Neural cell (in vitro differentiated cells): Measurements from ENCODE around the gene POLD1. TPM values are rescaled to one million over a fixed set of nuclear protein-coding genes. Genes with fewer than 3 reads are reported as not detected.

Experiments used
- H2AFZ ChIP-seq: fragments of 200-600, 300-800 bp; sonication (generic), shearing (Covaris generic); 2 replicates; pipeline ENCODE4 v1.6.0; 2014; ENCODE audit warnings: low read depth, mild to moderate bottlenecking, antibody characterized with exemption, low read length, moderate library complexity
- H3F3A ChIP-seq: fragments of 200-600 bp; shearing (Covaris generic); 2 replicates; pipeline ENCODE4 v1.6.1; 2016; ENCODE audit warnings: mild to moderate bottlenecking, moderate library complexity, mixed read lengths, antibody characterized with exemption, low read length; ENCODE audit not compliant: insufficient read depth, poor library complexity, severe bottlenecking
- H3K27ac ChIP-seq: fragments of 200-600, 300-800 bp; sonication (generic), shearing (Covaris generic); 2 replicates; pipeline ENCODE4 v1.5.1; 2014; ENCODE audit warnings: mild to moderate bottlenecking, low read length, moderate library complexity
- H3K27me3 ChIP-seq: fragments of 300-800, 200-600 bp; sonication (generic), shearing (Covaris generic); 2 replicates; pipeline ENCODE4 v1.6.0; 2014; ENCODE audit warnings: mild to moderate bottlenecking, low read depth, low read length, moderate library complexity; ENCODE audit not compliant: insufficient read depth
- H3K36me3 ChIP-seq: fragments of 300-800, 200-600 bp; sonication (generic), shearing (Covaris generic); 2 replicates; pipeline ENCODE4 v1.5.1; 2014; ENCODE audit warnings: mild to moderate bottlenecking, antibody characterized with exemption, low read length, moderate library complexity; ENCODE audit not compliant: insufficient read depth
- H3K4me2 ChIP-seq: fragments of 300-800, 200-600 bp; sonication (generic), shearing (Covaris generic); 2 replicates; pipeline ENCODE4 v1.6.0; 2014; ENCODE audit warnings: mild to moderate bottlenecking, low read length
- H3K4me3 ChIP-seq: fragments of 300-800, 200-600 bp; sonication (generic), shearing (Covaris generic); 2 replicates; pipeline ENCODE4 v1.5.1; 2014; ENCODE audit warnings: mild to moderate bottlenecking, low read length, moderate library complexity
- H3K79me2 ChIP-seq: fragments of 200-600 bp; shearing (Covaris generic); replicated peaks from 2 replicates; pipeline ENCODE4 v1.6.0; 2014; ENCODE audit warnings: mild to moderate bottlenecking, low read length, moderate library complexity; ENCODE audit not compliant: insufficient read depth
- H3K9ac ChIP-seq: fragments of 300-800, 200-600 bp; sonication (generic), shearing (Covaris generic); 2 replicates; pipeline ENCODE4 v1.6.1; 2016; ENCODE audit warnings: mild to moderate bottlenecking, low read length, mixed read lengths
- H3K9me2 ChIP-seq: fragments of 200-600 bp; shearing (Covaris generic); 2 replicates; pipeline ENCODE4 v1.6.1; 2016; ENCODE audit warnings: mild to moderate bottlenecking, low read length, mixed read lengths; ENCODE audit not compliant: insufficient read depth
- H3K9me3 ChIP-seq: fragments of 200-600, 300-800 bp; sonication (generic), shearing (Covaris generic); 2 replicates; pipeline ENCODE4 v1.6.1; 2016; ENCODE audit warnings: mild to moderate bottlenecking, mixed run types, low read length, moderate library complexity, mixed read lengths
- H4K20me1 ChIP-seq: fragments of 200-600 bp; shearing (Covaris generic); 2 replicates; pipeline ENCODE4 v1.6.1; 2016; ENCODE audit warnings: mild to moderate bottlenecking, mixed run types; ENCODE audit not compliant: insufficient read depth
- EP300 ChIP-seq: fragments of 450-650 bp; conservative IDR thresholded peaks from 2 replicates; pipeline ENCODE4 v1.6.1; 2014; ENCODE audit warnings: antibody characterized with exemption, mild to moderate bottlenecking, moderate library complexity; ENCODE audit not compliant: poor library complexity, severe bottlenecking
- EZH2 ChIP-seq: fragments of 200-600, 300-800 bp; shearing (Covaris generic), sonication (generic); IDR thresholded peaks from 2 replicates; pipeline ENCODE4 v1.6.1; 2014; ENCODE audit warnings: antibody characterized with exemption, low read length, borderline replicate concordance, mild to moderate bottlenecking; ENCODE audit not compliant: insufficient read depth, poor library complexity, severe bottlenecking
- MXI1 ChIP-seq: fragments of 450-650 bp; conservative IDR thresholded peaks from 2 replicates; pipeline ENCODE4 v1.6.1; 2014; ENCODE audit warnings: antibody characterized with exemption, mild to moderate bottlenecking; ENCODE audit not compliant: poor library complexity, severe bottlenecking
- POLR2AphosphoS5 ChIP-seq: IDR thresholded peaks from 2 replicates; pipeline ENCODE4 v1.6.1; 2012
- RAD21 ChIP-seq: fragments of 450-650 bp; conservative IDR thresholded peaks from 2 replicates; pipeline ENCODE4 v1.6.1; 2014; ENCODE audit warnings: antibody characterized with exemption, mild to moderate bottlenecking, moderate library complexity
- REST ChIP-seq: IDR thresholded peaks from 2 replicates; pipeline ENCODE4 v1.6.1; 2012; ENCODE audit warnings: borderline replicate concordance
- SMC3 ChIP-seq: fragments of 450-650 bp; conservative IDR thresholded peaks from 2 replicates; pipeline ENCODE4 v1.6.1; 2014; ENCODE audit warnings: antibody characterized with exemption, mild to moderate bottlenecking, moderate library complexity; ENCODE audit not compliant: poor library complexity
- TAF1 ChIP-seq: IDR thresholded peaks from 2 replicates; pipeline ENCODE4 v1.6.1; 2012; ENCODE audit warnings: low read depth
- polyA plus RNA-seq: library from polyadenylated mRNA; depleted of rRNA; stranded (reverse); fragments of >200 nt; gene quantifications from 2 replicates; pipeline ENCODE4 v1.2.3, GENCODE V29; 2014
- TF ChIP-seq, protein P1 (sequence below): fragments of 450-650 bp; IDR thresholded peaks from 2 replicates; pipeline ENCODE4 v1.5.1; 2014; ENCODE audit warnings: antibody characterized with exemption, mild to moderate bottlenecking, moderate library complexity; ENCODE audit not compliant: poor library complexity, severe bottlenecking

Gene POLD1
- polyA plus RNA-seq, 1 donor from 2014 or later, result 13.1 TPM

DNA sequence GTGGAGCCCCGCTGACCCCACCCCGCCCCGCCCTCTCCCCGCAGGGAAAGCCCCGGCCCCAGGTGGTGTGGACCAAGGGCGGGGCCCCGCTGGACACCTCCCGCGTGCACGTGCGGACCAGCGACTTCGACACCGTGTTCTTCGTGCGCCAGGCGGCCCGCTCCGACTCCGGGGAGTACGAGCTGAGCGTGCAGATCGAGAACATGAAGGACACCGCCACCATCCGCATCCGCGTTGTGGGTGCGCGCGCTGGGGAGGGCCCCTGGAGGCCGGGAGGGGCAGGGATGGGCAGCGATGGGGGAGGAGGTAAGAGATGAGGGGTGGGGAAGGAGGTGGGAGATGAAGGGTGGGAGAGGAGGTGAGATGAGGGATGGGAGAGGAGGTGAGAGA is 74.9 kb downstream of the POLD1 start:
- TF ChIP-seq RAD21 (no peak), EP300 (no peak), TAF1 (no peak)
- no peaks in the 10 kb centered on the region for H4K20me1 ChIP-seq

GRCh38 chr19:50459638-50460037 is 75.5 kb downstream of the POLD1 start:
- Histone ChIP-seq H3K4me3 (no peak overlapping the region), H3K79me2 (no peaks in the 10 kb centered on the region), H3K36me3 (no peaks in the 10 kb centered on the region), H3F3A (no peaks in the 10 kb centered on the region), H3K4me2 (no peak overlapping the region), H3K27ac (no peak overlapping the region), H2AFZ (no peak overlapping the region), H3K9ac (no peak overlapping the region), H3K27me3 (no peaks in the 10 kb centered on the region), H4K20me1 (no peaks in the 10 kb centered on the region), H3K9me3 (no peaks in the 10 kb centered on the region), H3K9me2 (no peaks in the 10 kb centered on the region)
- TF ChIP-seq TAF1, result no peak
- TF ChIP-seq POLR2AphosphoS5, result no peak
- no peak for TF ChIP-seq EZH2
- TF ChIP-seq REST, result no peak
- TF ChIP-seq, protein P1, sequence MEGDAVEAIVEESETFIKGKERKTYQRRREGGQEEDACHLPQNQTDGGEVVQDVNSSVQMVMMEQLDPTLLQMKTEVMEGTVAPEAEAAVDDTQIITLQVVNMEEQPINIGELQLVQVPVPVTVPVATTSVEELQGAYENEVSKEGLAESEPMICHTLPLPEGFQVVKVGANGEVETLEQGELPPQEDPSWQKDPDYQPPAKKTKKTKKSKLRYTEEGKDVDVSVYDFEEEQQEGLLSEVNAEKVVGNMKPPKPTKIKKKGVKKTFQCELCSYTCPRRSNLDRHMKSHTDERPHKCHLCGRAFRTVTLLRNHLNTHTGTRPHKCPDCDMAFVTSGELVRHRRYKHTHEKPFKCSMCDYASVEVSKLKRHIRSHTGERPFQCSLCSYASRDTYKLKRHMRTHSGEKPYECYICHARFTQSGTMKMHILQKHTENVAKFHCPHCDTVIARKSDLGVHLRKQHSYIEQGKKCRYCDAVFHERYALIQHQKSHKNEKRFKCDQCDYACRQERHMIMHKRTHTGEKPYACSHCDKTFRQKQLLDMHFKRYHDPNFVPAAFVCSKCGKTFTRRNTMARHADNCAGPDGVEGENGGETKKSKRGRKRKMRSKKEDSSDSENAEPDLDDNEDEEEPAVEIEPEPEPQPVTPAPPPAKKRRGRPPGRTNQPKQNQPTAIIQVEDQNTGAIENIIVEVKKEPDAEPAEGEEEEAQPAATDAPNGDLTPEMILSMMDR, result no peak
- TF ChIP-seq SMC3, result no peak

More for the DNA sequence above, 74.9 kb downstream of the POLD1 start:
- H3K79me2 ChIP-seq, result no peaks in the 10 kb centered on the region
- no peak overlapping the region for H3K4me3 ChIP-seq
- no peaks in the 10 kb centered on the region for H3F3A ChIP-seq
- no peak overlapping the region for H3K27ac ChIP-seq
- H3K36me3 ChIP-seq, result no peaks in the 10 kb centered on the region
- H3K9me2 ChIP-seq, result no peaks in the 10 kb centered on the region
- no peaks in the 10 kb centered on the region for H3K9me3 ChIP-seq
- no peak overlapping the region for H3K9ac ChIP-seq
- no peaks in the 10 kb centered on the region for H3K27me3 ChIP-seq
- H3K4me2 ChIP-seq, result no peak overlapping the region
- no peak overlapping the region for H2AFZ ChIP-seq

- H3K27me3 ChIP-seq, result no peaks in the 10 kb centered on the region
- H2AFZ ChIP-seq, result no peak overlapping the region
- no peaks in the 10 kb centered on the region for H3F3A ChIP-seq
- H3K36me3 ChIP-seq, result no peaks in the 10 kb centered on the region
- no peak overlapping the region for H3K9ac ChIP-seq
- TF ChIP-seq RAD21, result no peak
- TF ChIP-seq, protein P1, result no peak
- TF ChIP-seq REST, result no peak
- no peak for TF ChIP-seq TAF1
- TF ChIP-seq MXI1, result no peak
- no peak for TF ChIP-seq POLR2AphosphoS5
- no peak for TF ChIP-seq EP300
- TF ChIP-seq SMC3, result no peak
- TF ChIP-seq EZH2, result no peak
- no peaks in the 10 kb centered on the region for H3K9me2 ChIP-seq
- no peak overlapping the region for H3K27ac ChIP-seq
- H3K4me2 ChIP-seq, result no peak overlapping the region
- no peaks in the 10 kb centered on the region for H3K9me3 ChIP-seq
- no peaks in the 10 kb centered on the region for H4K20me1 ChIP-seq
- no peak overlapping the region for H3K4me3 ChIP-seq
- H3K79me2 ChIP-seq, result no peaks in the 10 kb centered on the region
Measured at GRCh38 chr19:50460161-50460765, 76.1 kb downstream of the POLD1 start.
